PC-3 (cell line): ENCODE results near the gene KLHL8. TPM values are rescaled to one million over a fixed set of nuclear protein-coding genes. Genes with fewer than 3 reads are reported as not detected.

Experiments
- ATAC-seq: fragments of 200-7000 bp; cut with Tn5 transposase; 2 replicates; pipeline ENCODE4 v1.9.1; 2020; ENCODE audit warnings: mild to moderate bottlenecking, moderate library complexity
- BruUV-seq: library from RNA; stranded (reverse); fragments of 400-500 nt; replicated peaks from 2 replicates; lab custom pipeline; 2021; lab: Mats Ljungman, UMichigan
- CTCF ChIA-PET: fragments of 300-600 bp; sonication (Branson Sonifier 250); formaldehyde crosslinking; loops from one replicate; lab custom pipeline; 2022; ENCODE audit warnings: antibody characterized with exemption; lab: Charles Lee
- POLR2A ChIA-PET: fragments of 300-600 bp; sonication (Branson Sonifier 250); formaldehyde crosslinking; loops from one replicate; lab custom pipeline; 2022; ENCODE audit warnings: antibody characterized with exemption; ENCODE audit not compliant: unreplicated experiment; lab: Charles Lee
- DNase-seq: peaks from one replicate; pipeline ENCODE4 v3.0.0-alpha.2; 2015
- H2AFZ ChIP-seq: fragments of 300-600 bp; sonication (generic); 2 replicates; pipeline ENCODE4 v1.6.0; 2016; ENCODE audit warnings: antibody characterized with exemption, low read length
- H3F3A ChIP-seq: fragments of 300-600 bp; sonication (generic); one replicate; pipeline ENCODE4 v1.6.0; 2017; ENCODE audit warnings: antibody characterized with exemption, low read length, control low read depth, mild to moderate bottlenecking; ENCODE audit not compliant: unreplicated experiment
- H3K27ac ChIP-seq: fragments of 300-600 bp; sonication (generic); 2 replicates; pipeline ENCODE4 v1.5.1; 2016; ENCODE audit warnings: mild to moderate bottlenecking, low read length
- H3K27me3 ChIP-seq: fragments of 300-600 bp; sonication (generic); 2 replicates; pipeline ENCODE4 v1.6.1; 2016; ENCODE audit warnings: low read length, mixed read lengths
- H3K36me3 ChIP-seq: fragments of 300-600 bp; sonication (generic); 2 replicates; pipeline ENCODE4 v1.6.1; 2016; ENCODE audit warnings: low read depth, mixed run types, low read length, mixed read lengths
- H3K4me1 ChIP-seq: fragments of 300-600 bp; sonication (generic); 2 replicates; pipeline ENCODE4 v1.5.1; 2016; ENCODE audit warnings: low read length; ENCODE audit not compliant: insufficient read depth
- H3K4me2 ChIP-seq: fragments of 300-600 bp; sonication (generic); 2 replicates; pipeline ENCODE4 v1.6.0; 2016; ENCODE audit warnings: low read length
- H3K4me3 ChIP-seq: fragments of 300-600 bp; sonication (generic); 2 replicates; pipeline ENCODE4 v1.5.1; 2016; ENCODE audit warnings: mild to moderate bottlenecking, low read length, mixed read lengths
- H3K79me2 ChIP-seq: fragments of 300-600 bp; sonication (generic); 2 replicates; pipeline ENCODE4 v1.6.1; 2017; ENCODE audit warnings: low read length, mixed read lengths
- H3K9ac ChIP-seq: fragments of 300-600 bp; sonication (generic); 2 replicates; pipeline ENCODE4 v1.6.0; 2016; ENCODE audit warnings: mild to moderate bottlenecking, low read length
- H3K9me2 ChIP-seq: fragments of 300-600 bp; sonication (generic); replicated peaks from 2 replicates; pipeline ENCODE4 v1.6.1; 2016; ENCODE audit warnings: mixed run types, low read length, mixed read lengths
- H3K9me3 ChIP-seq: fragments of 300-600 bp; sonication (generic); 2 replicates; pipeline ENCODE4 v1.6.1; 2016; ENCODE audit warnings: low read length, mixed read lengths
- H4K20me1 ChIP-seq: fragments of 300-600 bp; sonication (generic); 2 replicates; pipeline ENCODE4 v1.6.1; 2016; ENCODE audit warnings: low read length, mixed read lengths
- CTCF ChIP-seq: fragments of 300-600 bp; sonication (generic); conservative IDR thresholded peaks from 2 replicates; pipeline ENCODE4 v1.5.1; 2017; ENCODE audit warnings: antibody characterized with exemption, low read depth, mild to moderate bottlenecking, low read length
- EZH2 ChIP-seq: fragments of 300-600 bp; sonication (generic); IDR thresholded peaks from one replicate; pipeline ENCODE4 v1.6.1; 2017; ENCODE audit warnings: antibody characterized with exemption, mild to moderate bottlenecking, low read length; ENCODE audit not compliant: unreplicated experiment
- EZH2phosphoT487 ChIP-seq: fragments of 300-600 bp; sonication (generic); IDR thresholded peaks from 2 replicates; pipeline ENCODE4 v1.6.1; 2018; ENCODE audit warnings: mild to moderate bottlenecking, antibody characterized with exemption, low read length, borderline replicate concordance
- intact Hi-C: fragments of 100-400 bp; cut with micrococcal nuclease; formaldehyde crosslinking; loops from 2 replicates; pipeline ENCODE4 v1.9.0; 2023
- total RNA-seq: library from RNA; depleted of rRNA; stranded (reverse); fragments of >200 nt; gene quantifications from 2 replicates; pipeline ENCODE4 v1.2.3, GENCODE V29; 2014; rRNA removed

KLHL8 gene
- total RNA-seq, 1 experiment from 2014 or later, result 5.6 TPM

- no peak overlapping the region for H3K4me2 ChIP-seq
- no peaks in the 10 kb centered on the region for H3K4me1 ChIP-seq
- ChIA-PET POLR2A (no interaction called here), CTCF (interaction anchor here (0.6 kb wide), 1 partner anchor 95 kb away, joined by 6 read pairs; no protein-coding TSS in a partner anchor)
- H3K79me2 ChIP-seq, result no peaks in the 10 kb centered on the region
- H4K20me1 ChIP-seq, result no peaks in the 10 kb centered on the region
- no peaks in the 10 kb centered on the region for H3F3A ChIP-seq
- TF ChIP-seq CTCF (0 out of 2 replicates have a peak, but pooled peaks have one; percentile 14), EZH2phosphoT487 (no peak)
- no peak overlapping the region for H3K4me3 ChIP-seq
- H3K9me3 ChIP-seq, result no peaks in the 10 kb centered on the region
- intact Hi-C loops, result no loop called here
- ATAC-seq, result no peak
- H3K27me3 ChIP-seq, result no peaks in the 10 kb centered on the region
- H3K36me3 ChIP-seq, result no peaks in the 10 kb centered on the region
- no peak overlapping the region for H3K27ac ChIP-seq
- H3K9me2 ChIP-seq, result no peaks in the 10 kb centered on the region
- no TSS peak for BruUV-seq
- H2AFZ ChIP-seq, result no peak overlapping the region
- H3K9ac ChIP-seq, result no peak overlapping the region
- DNase-seq, result no peak
Observed at GRCh38 chr4:87114245-87115062, 106.0 kb downstream of the KLHL8 start.

GRCh38 chr4:87112063-87112462 lies 108.4 kb downstream of the KLHL8 start:
- CTCF ChIA-PET, result no interaction called here
- no peak overlapping the region for H2AFZ ChIP-seq
- peaks cover 8% of the 10 kb centered on the region; the same call in 1 of the 2 replicates for H3K36me3 ChIP-seq
- no peak for TF ChIP-seq CTCF
- no peak for TF ChIP-seq EZH2phosphoT487
- TF ChIP-seq EZH2, result no peak
- H3K27me3 ChIP-seq, result no peaks in the 10 kb centered on the region
- H3K79me2 ChIP-seq, result no peaks in the 10 kb centered on the region
- POLR2A ChIA-PET, result no interaction called here
- BruUV-seq, result no TSS peak
- H3F3A ChIP-seq, result no peaks in the 10 kb centered on the region
- no peaks in the 10 kb centered on the region for H3K9me3 ChIP-seq
- intact Hi-C loops, result no loop called here
- ATAC-seq (no peak), DNase-seq (no peak)
- no peak overlapping the region for H3K27ac ChIP-seq
- H3K9ac ChIP-seq, result no peak overlapping the region
- H3K4me1 ChIP-seq, result peaks cover 16% of the 10 kb centered on the region
- H4K20me1 ChIP-seq, result no peaks in the 10 kb centered on the region
- no peaks in the 10 kb centered on the region for H3K9me2 ChIP-seq
- no peak overlapping the region for H3K4me2 ChIP-seq
- no peak overlapping the region for H3K4me3 ChIP-seq

Other genes with a start within 250 kb of the KLHL8 start
- 0.18 TPM in 1 of 2 replicates, not detected in the other for gene HSD17B13, start 102.3 kb upstream of the KLHL8 start, total RNA-seq
- gene HSD17B11, start 170.6 kb upstream of the KLHL8 start, total RNA-seq, result 4.7 and 4.9 TPM in 2 replicates
- 7.5 and 14.7 TPM in 2 replicates for gene NUDT9, start 202.0 kb upstream of the KLHL8 start, total RNA-seq